Right kidney (tissue), 1 donor: Measurements from ENCODE around the gene STARD10.

Source experiments
- DNase-seq: peaks from one replicate; pipeline ENCODE4 v3.0.0-alpha.2; 2016

The STARD10 gene

DNA sequence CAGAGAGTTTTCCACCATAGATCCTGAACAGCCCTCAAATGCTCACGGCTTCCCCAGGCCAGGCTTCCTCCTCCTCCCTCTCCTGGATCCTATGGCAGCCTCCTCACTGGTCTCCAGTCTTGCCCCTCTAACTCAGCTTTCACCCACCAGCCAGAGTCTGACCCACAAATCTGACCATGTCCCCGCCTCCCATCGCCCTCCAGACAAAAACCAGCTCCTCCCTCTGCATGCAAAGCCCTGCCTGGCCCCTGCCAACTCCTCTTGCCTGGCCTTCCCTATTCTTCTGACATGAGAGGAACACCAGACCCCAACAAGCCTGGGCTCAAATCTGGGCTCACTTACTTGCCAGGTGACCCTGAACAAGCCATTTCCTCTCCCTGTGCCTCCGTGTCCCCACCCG, 87.3 kb downstream of the STARD10 start:
- no peak for DNase-seq

DNA sequence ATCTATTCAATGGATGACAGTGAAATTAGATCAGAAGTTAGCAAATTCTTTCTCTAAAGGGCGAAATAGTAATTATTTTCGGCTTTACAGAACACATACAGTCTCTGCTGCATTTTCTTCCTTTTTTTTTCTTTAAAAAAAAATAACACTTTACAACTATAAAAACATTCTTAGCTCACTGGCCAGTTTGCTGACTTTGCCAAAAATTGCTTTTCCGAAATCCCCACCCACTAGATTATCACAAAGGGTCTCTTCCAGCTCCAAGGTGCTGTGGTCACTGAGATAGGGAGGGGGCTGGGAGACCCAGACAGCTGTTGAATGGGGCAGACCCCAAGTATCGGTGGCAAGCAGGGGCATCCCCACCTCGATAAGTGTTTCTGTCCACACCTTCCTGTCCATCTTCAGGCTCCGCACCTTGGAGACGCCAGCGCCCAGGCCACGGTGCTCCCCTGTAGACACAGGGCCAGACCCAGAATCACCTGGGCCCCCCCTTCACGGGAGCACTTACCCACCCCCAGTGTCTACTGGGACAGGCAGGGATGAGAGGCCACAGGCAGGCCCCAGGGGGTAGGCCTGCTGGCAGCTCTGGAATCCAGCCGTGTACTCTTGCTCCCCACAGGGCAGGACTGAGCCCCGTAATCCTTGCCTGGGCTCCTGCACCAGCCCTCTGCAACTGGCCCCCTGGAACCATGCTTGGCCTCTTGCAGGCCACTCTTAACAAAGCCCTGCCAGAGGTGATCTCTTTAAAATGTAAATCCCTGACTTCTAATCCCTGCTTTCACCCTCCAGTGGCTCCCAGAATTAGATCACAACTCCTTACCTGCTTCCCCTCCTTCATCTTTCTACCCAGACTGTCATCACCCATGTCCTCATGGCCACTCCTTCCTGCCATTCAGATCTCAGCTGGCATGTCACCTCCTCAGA, 88.1 kb downstream of the STARD10 start:
- DNase-seq, result no peak

DNA sequence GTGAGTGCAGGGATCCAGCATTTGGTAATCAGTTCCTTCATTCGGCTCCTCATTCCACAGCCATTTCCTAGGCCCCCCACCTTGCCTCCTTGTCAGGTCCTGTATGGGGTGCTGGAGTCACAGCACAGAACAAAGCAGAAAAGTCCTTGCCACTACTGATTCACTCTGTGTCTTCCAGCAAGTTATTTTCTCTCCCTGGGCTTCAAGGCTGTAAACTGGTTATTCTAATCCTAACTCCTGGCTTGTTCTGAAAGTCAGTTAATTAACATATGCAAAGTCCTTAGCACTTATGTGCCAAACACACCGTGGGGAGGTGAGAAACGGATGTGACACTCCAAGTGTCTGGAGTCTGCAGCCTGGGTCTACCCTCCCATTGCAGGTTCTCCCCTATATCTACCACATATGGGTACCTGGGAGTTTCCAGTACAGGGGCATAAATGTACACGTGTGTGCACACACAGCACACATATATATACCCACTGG, 89.0 kb downstream of the STARD10 start:
- no peak for DNase-seq
